HEK293 (cell line): ENCODE data around the gene CDK2.
"Not testable (repeated sequence)": the region's sequence is repeated elsewhere in the genome, so short reads cannot be mapped to it uniquely, and the experiment has no call there.

Experiments
- CTCF ChIA-PET: fragments of 350-600 bp; formaldehyde crosslinking; extraction: SDS; loops from one replicate; lab custom pipeline; 2021; ENCODE audit warnings: antibody characterized with exemption; lab: Yijun Ruan, JAX
- POLR2A ChIA-PET: fragments of 300-600 bp; formaldehyde crosslinking; extraction: SDS; loops from one replicate; lab custom pipeline; 2020; ENCODE audit warnings: antibody characterized with exemption, inconsistent platforms; lab: Yijun Ruan, JAX
- H3K27ac ChIP-seq: fragments of 200-500 bp; sonication (Bioruptor generic); 2 replicates; pipeline ENCODE4 v1.5.1; 2014; ENCODE audit warnings: low read depth, low read length, control low read depth, inconsistent platforms; ENCODE audit errors: extremely low read depth
- H3K36me3 ChIP-seq, 2 experiments: fragments of 200-500 bp in 1 of 2; sonication (Bioruptor generic) in 1 of 2; 1 replicate in 1 of 2; 2 replicates in 1 of 2; pipeline ENCODE4 v1.5.1; 2014 to 2017; ENCODE audit warnings: inconsistent platforms in 2 of 2, low read length in 2 of 2; ENCODE audit not compliant: control insufficient read depth in 2 of 2, insufficient read depth in 1 of 2
- H3K4me1 ChIP-seq: fragments of 200-500 bp; sonication (Bioruptor generic); 2 replicates; pipeline ENCODE4 v1.5.1; 2014; ENCODE audit warnings: mild to moderate bottlenecking, low read length, inconsistent platforms; ENCODE audit not compliant: control insufficient read depth, insufficient read depth
- H3K4me3 ChIP-seq: 2 replicates; pipeline ENCODE4 v1.5.1; 2011; ENCODE audit warnings: low read depth, mild to moderate bottlenecking, control low read depth, low read length, moderate library complexity
- H3K9me3 ChIP-seq: fragments of 200-500 bp; sonication (Bioruptor generic); 2 replicates; pipeline ENCODE4 v1.5.1; 2014; ENCODE audit warnings: low read depth, low read length, inconsistent platforms; ENCODE audit not compliant: control insufficient read depth, insufficient read depth
- KLF8 ChIP-seq: fragments of 450-650 bp; formaldehyde crosslinking; IDR thresholded peaks from 2 replicates; pipeline ENCODE4 v1.5.1; 2016; ENCODE audit warnings: missing biosample characterization, missing genetic modification characterization
- PATZ1 ChIP-seq: fragments of 450-650 bp; formaldehyde crosslinking; IDR thresholded peaks from 2 replicates; pipeline ENCODE4 v1.5.1; 2016; ENCODE audit warnings: missing biosample characterization, missing genetic modification characterization
- PRDM10 ChIP-seq: fragments of 450-650 bp; formaldehyde crosslinking; IDR thresholded peaks from 2 replicates; pipeline ENCODE4 v1.5.1; 2016; ENCODE audit warnings: missing biosample characterization, missing genetic modification characterization
- SALL2 ChIP-seq: fragments of 450-650 bp; formaldehyde crosslinking; IDR thresholded peaks from 2 replicates; pipeline ENCODE4 v1.5.0; 2017; ENCODE audit warnings: missing biosample characterization, mild to moderate bottlenecking, missing genetic modification characterization, borderline replicate concordance
- ZNF114 ChIP-seq: fragments of 450-650 bp; formaldehyde crosslinking; IDR thresholded peaks from 2 replicates; pipeline ENCODE4 v1.5.0; 2017; ENCODE audit warnings: missing biosample characterization, missing genetic modification characterization
- ZNF132 ChIP-seq: fragments of 450-650 bp; formaldehyde crosslinking; IDR thresholded peaks from 2 replicates; pipeline ENCODE4 v1.5.1; 2017; ENCODE audit warnings: missing biosample characterization, missing genetic modification characterization, borderline replicate concordance
- ZNF148 ChIP-seq: fragments of 450-650 bp; formaldehyde crosslinking; IDR thresholded peaks from 2 replicates; pipeline ENCODE4 v1.5.0; 2017; ENCODE audit warnings: missing biosample characterization, missing genetic modification characterization, borderline replicate concordance
- ZNF221 ChIP-seq: fragments of 450-650 bp; formaldehyde crosslinking; IDR thresholded peaks from 2 replicates; pipeline ENCODE4 v1.5.1; 2017; ENCODE audit warnings: missing biosample characterization, missing genetic modification characterization, borderline replicate concordance
- ZNF37A ChIP-seq: fragments of 450-650 bp; IDR thresholded peaks from 2 replicates; pipeline ENCODE4 v1.5.1; 2018; ENCODE audit warnings: missing biosample characterization, missing genetic modification characterization
- ZNF518A ChIP-seq: fragments of 450-650 bp; formaldehyde crosslinking; conservative IDR thresholded peaks from 2 replicates; pipeline ENCODE4 v1.5.1; 2016; ENCODE audit warnings: low read depth, missing biosample characterization, missing genetic modification characterization
- ZNF639 ChIP-seq: fragments of 450-650 bp; formaldehyde crosslinking; IDR thresholded peaks from 2 replicates; pipeline ENCODE4 v1.5.1; 2016; ENCODE audit warnings: missing biosample characterization, missing genetic modification characterization
- ZSCAN16 ChIP-seq: fragments of 450-650 bp; formaldehyde crosslinking; IDR thresholded peaks from 2 replicates; pipeline ENCODE4 v1.5.1; 2016; ENCODE audit warnings: missing biosample characterization, missing genetic modification characterization

Gene CDK2

GRCh38 chr12:55985341-55985740 lies 18.7 kb downstream of the CDK2 start:
- ChIA-PET POLR2A (interaction anchor here (0.9 to 6.4 kb wide), 4 partner anchors 11 to 168 kb away, joined by 3 to 66 read pairs (median 4); partner anchors contain the start of genes ORMDL2, RAB5B and SARNP), CTCF (interaction anchor here (1.4 to 4.0 kb wide), 3 partner anchors 11 to 56 kb away, joined by 6 to 35 read pairs (median 7); partner anchors contain the start of gene SUOX)
- Histone ChIP-seq H3K27ac (no peak overlapping the region), H3K4me3 (no peak overlapping the region), H3K4me1 (no peaks in the 10 kb centered on the region), H3K36me3 (peaks cover 51 to 81% of the 10 kb centered on the region in 2 experiments), H3K9me3 (no peaks in the 10 kb centered on the region)
- no peak for TF ChIP-seq KLF8 (tag by site-specific recombination)
- no peak for TF ChIP-seq PRDM10
- no peak for TF ChIP-seq ZNF221 (tag by site-specific recombination)
- TF ChIP-seq SALL2 (tag by site-specific recombination): no peak
- TF ChIP-seq, all 188 proteins: peak for 0

GRCh38 chr12:55985976-55986375 lies 19.3 kb downstream of the CDK2 start:
- not testable (repeated sequence) for H3K9me3 ChIP-seq, H3K27ac ChIP-seq, H3K4me1 ChIP-seq, H3K4me3 ChIP-seq
- ChIA-PET POLR2A (interaction anchor here (0.7 to 6.4 kb wide), 3 partner anchors 10 to 169 kb away, joined by 3 to 66 read pairs (median 4); partner anchors contain the start of genes RAB5B and SARNP), CTCF (interaction anchor here (1.4 to 4.0 kb wide), 3 partner anchors 10 to 55 kb away, joined by 6 to 35 read pairs (median 7); partner anchors contain the start of gene SUOX)
- peaks cover 53 to 83% of the 10 kb centered on the region in 2 experiments for H3K36me3 ChIP-seq

GRCh38 chr12:55991110-55991509 lies 24.5 kb downstream of the CDK2 start:
- Histone ChIP-seq H3K27ac (no peak overlapping the region), H3K4me1 (no peaks in the 10 kb centered on the region), H3K4me3 (no peak overlapping the region), H3K36me3 (peaks cover 61 to 85% of the 10 kb centered on the region in 2 experiments), H3K9me3 (no peaks in the 10 kb centered on the region)
- ChIA-PET CTCF (interaction anchor here (0.6 to 2.4 kb wide), 10 partner anchors 17 to 252 kb away, joined by 3 to 11 read pairs (median 4); partner anchors contain the start of gene RAB5B), POLR2A (interaction anchor here (1.0 to 1.4 kb wide), 2 partner anchors 17 to 113 kb away, joined by 3 to 7 read pairs; partner anchors contain the start of genes PA2G4 and RAB5B)
- TF ChIP-seq ZNF518A (tag by site-specific recombination) (no peak), PATZ1 (tag by site-specific recombination) (no peak), ZNF37A (tag by site-specific recombination) (no peak), ZNF148 (tag by site-specific recombination) (no peak), ZNF132 (tag by site-specific recombination) (no peak), ZNF639 (tag by site-specific recombination) (no peak), ZNF114 (no peak), ZSCAN16 (tag by site-specific recombination) (no peak)
